WTC11 (cell line): Measurements from ENCODE around the gene HBE1. TPM values are rescaled to one million over a fixed set of nuclear protein-coding genes. Genes with fewer than 3 reads are reported as not detected.

Experiments used
- ATAC-seq: fragments of 200-7000 bp; cut with Tn5 transposase; 2 replicates; pipeline ENCODE4 v1.10.0; 2021; ENCODE audit warnings: mild to moderate bottlenecking, moderate library complexity
- CTCF ChIA-PET: fragments of 300-600 bp; sonication (Branson Sonifier 250); formaldehyde crosslinking; loops from one replicate; lab custom pipeline; 2021; ENCODE audit warnings: antibody characterized with exemption; lab: Charles Lee
- POLR2A ChIA-PET: fragments of 350-600 bp; sonication (Branson Sonifier 250); formaldehyde crosslinking; loops from one replicate; lab custom pipeline; 2021; ENCODE audit warnings: antibody characterized with exemption; lab: Charles Lee
- DNase-seq: peaks from one replicate; pipeline ENCODE4 v3.0.0; 2021; ENCODE audit warnings: low spot score
- H3K27ac Mint-ChIP-seq: 2 replicates; pipeline ENCODE4 v1.8.0; 2021; ENCODE audit warnings: mixed read lengths
- H3K27me3 Mint-ChIP-seq: 2 replicates; pipeline ENCODE4 v1.8.0; 2021; ENCODE audit warnings: low read depth, mild to moderate bottlenecking, moderate library complexity, mixed read lengths
- H3K36me3 Mint-ChIP-seq: 2 replicates; pipeline ENCODE4 v1.8.0; 2021; ENCODE audit warnings: mixed read lengths
- H3K4me1 Mint-ChIP-seq: 2 replicates; pipeline ENCODE4 v1.8.0; 2022; ENCODE audit warnings: mixed read lengths
- H3K4me3 Mint-ChIP-seq: 2 replicates; pipeline ENCODE4 v1.8.0; 2021; ENCODE audit warnings: mild to moderate bottlenecking, moderate library complexity, mixed read lengths
- H3K9me3 Mint-ChIP-seq: 2 replicates; pipeline ENCODE4 v1.8.0; 2021; ENCODE audit warnings: mixed read lengths
- AFF4 ChIP-seq: sonication (generic); formaldehyde crosslinking; IDR thresholded peaks from 2 replicates; pipeline ENCODE4 v1.8.1; 2023; ENCODE audit warnings: mild to moderate bottlenecking, missing genetic modification reagents, borderline replicate concordance
- CBFB ChIP-seq: sonication (generic); formaldehyde crosslinking; IDR thresholded peaks from 2 replicates; pipeline ENCODE4 v1.8.1; 2022; ENCODE audit warnings: mild to moderate bottlenecking, low read depth, missing genetic modification reagents
- GABPB1 ChIP-seq: sonication (generic); formaldehyde crosslinking; IDR thresholded peaks from 2 replicates; pipeline ENCODE4 v1.8.1; 2023; ENCODE audit warnings: mild to moderate bottlenecking, missing genetic modification reagents
- GRHL2 ChIP-seq: fragments of 250-450 bp; sonication (Bioruptor Pico); IDR thresholded peaks from 2 replicates; pipeline ENCODE4 v1.8.0; 2022; ENCODE audit warnings: mild to moderate bottlenecking, moderate library complexity; ENCODE audit not compliant: insufficient replicate concordance, severe bottlenecking
- IRF2 ChIP-seq: sonication (generic); formaldehyde crosslinking; IDR thresholded peaks from 2 replicates; pipeline ENCODE4 v1.8.0; 2022; ENCODE audit warnings: low read depth, missing genetic modification reagents, borderline replicate concordance
- JUN ChIP-seq: sonication (generic); formaldehyde crosslinking; IDR thresholded peaks from 2 replicates; pipeline ENCODE4 v1.8.0; 2023; ENCODE audit warnings: mild to moderate bottlenecking, missing genetic modification reagents
- MYBL2 ChIP-seq: sonication (generic); formaldehyde crosslinking; IDR thresholded peaks from 2 replicates; pipeline ENCODE4 v1.8.1; 2023; ENCODE audit warnings: mild to moderate bottlenecking, moderate library complexity, missing genetic modification reagents
- NFATC4 ChIP-seq: fragments of 250-450 bp; sonication (Bioruptor Pico); IDR thresholded peaks from 2 replicates; pipeline ENCODE4 v1.9.0; 2021; ENCODE audit warnings: mild to moderate bottlenecking
- NFYB ChIP-seq: sonication (generic); formaldehyde crosslinking; conservative IDR thresholded peaks from 2 replicates; pipeline ENCODE4 v1.8.0; 2022; ENCODE audit warnings: low read depth, missing genetic modification reagents
- NR2C2 ChIP-seq: sonication (generic); formaldehyde crosslinking; IDR thresholded peaks from 2 replicates; pipeline ENCODE4 v1.8.0; 2022; ENCODE audit warnings: mild to moderate bottlenecking, missing genetic modification reagents
- PRRX2 ChIP-seq: fragments of 250-450 bp; sonication (Bioruptor Pico); IDR thresholded peaks from 2 replicates; pipeline ENCODE4 v1.8.0; 2021; ENCODE audit warnings: mild to moderate bottlenecking
- SP1 ChIP-seq: sonication (generic); formaldehyde crosslinking; conservative IDR thresholded peaks from 2 replicates; pipeline ENCODE4 v1.8.1; 2022; ENCODE audit warnings: missing genetic modification reagents
- ZBTB21 ChIP-seq: sonication (generic); formaldehyde crosslinking; IDR thresholded peaks from 2 replicates; pipeline ENCODE4 v1.8.1; 2023; ENCODE audit warnings: mild to moderate bottlenecking, missing genetic modification reagents, borderline replicate concordance
- ZNF121 ChIP-seq: sonication (generic); formaldehyde crosslinking; IDR thresholded peaks from 2 replicates; pipeline ENCODE4 v1.8.0; 2023; ENCODE audit warnings: missing genetic modification reagents
- ZNF263 ChIP-seq: sonication (generic); formaldehyde crosslinking; IDR thresholded peaks from 2 replicates; pipeline ENCODE4 v1.8.1; 2022; ENCODE audit warnings: low read depth, mild to moderate bottlenecking, moderate library complexity, missing genetic modification reagents
- ZNF396 ChIP-seq: fragments of 250-450 bp; sonication (Bioruptor Pico); IDR thresholded peaks from 2 replicates; pipeline ENCODE4 v1.8.0; 2021; ENCODE audit warnings: mild to moderate bottlenecking, moderate library complexity, borderline replicate concordance
- total RNA-seq: library from RNA; stranded (reverse); gene quantifications from 3 replicates; pipeline ENCODE4 v1.2.3, GENCODE V29; 2021
- TF ChIP-seq, protein P1 (sequence below): sonication (generic); formaldehyde crosslinking; IDR thresholded peaks from 2 replicates; pipeline ENCODE4 v1.8.0; 2023; ENCODE audit warnings: mild to moderate bottlenecking, missing genetic modification reagents
- TF ChIP-seq, protein P2 (sequence below): sonication (generic); formaldehyde crosslinking; IDR thresholded peaks from 2 replicates; pipeline ENCODE4 v1.8.1; 2023; ENCODE audit warnings: mild to moderate bottlenecking, missing genetic modification reagents, moderate library complexity
- TF ChIP-seq, protein P3 (sequence below): fragments of 250-450 bp; sonication (Bioruptor Pico); conservative IDR thresholded peaks from 2 replicates; pipeline ENCODE4 v1.9.0; 2021; ENCODE audit warnings: mild to moderate bottlenecking
- TF ChIP-seq, protein P4 (sequence below): sonication (generic); formaldehyde crosslinking; IDR thresholded peaks from 2 replicates; pipeline ENCODE4 v1.8.0; 2022; ENCODE audit warnings: mild to moderate bottlenecking, missing genetic modification reagents

HBE1 gene
- total RNA-seq, 1 experiment from 2014 or later = 3.1 TPM

DNA sequence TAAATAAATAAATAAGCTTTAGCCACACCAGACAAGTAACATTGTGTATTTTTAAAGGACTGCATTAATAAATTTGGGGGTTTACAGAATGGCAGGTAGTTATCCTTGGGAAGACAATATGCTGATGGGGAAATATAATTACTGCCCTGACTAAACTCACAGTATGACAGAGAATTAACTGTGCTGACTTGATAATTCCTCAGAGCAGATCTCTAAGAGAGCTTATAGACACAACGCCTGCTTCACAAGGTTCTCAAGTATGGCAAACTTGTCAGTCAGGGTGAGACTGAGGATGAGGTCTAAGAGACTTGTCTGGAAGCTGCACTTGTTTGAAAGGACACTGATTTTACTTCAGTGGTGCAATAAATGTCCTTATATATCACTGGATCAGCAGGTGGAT, 28.7 kb upstream of the HBE1 start:
- Mint-ChIP-seq H3K4me1 (no peaks in the 10 kb centered on the region), H3K36me3 (no peaks in the 10 kb centered on the region), H3K27me3 (no peaks in the 10 kb centered on the region), H3K27ac (no peak overlapping the region), H3K4me3 (no peak overlapping the region), H3K9me3 (peaks cover under 1% of the 10 kb centered on the region; the same call in 1 of the 2 replicates)
- TF ChIP-seq GRHL2 (CRISPR knock-in tag) (no peak), NFATC4 (CRISPR knock-in tag) (no peak), SP1 (CRISPR knock-in tag) (no peak), GABPB1 (no peak), MYBL2 (CRISPR knock-in tag) (no peak), PRRX2 (CRISPR knock-in tag) (no peak), NFYB (CRISPR knock-in tag) (no peak), ZNF396 (no peak), ZNF263 (CRISPR knock-in tag) (no peak), JUN (CRISPR knock-in tag) (no peak), ZBTB21 (CRISPR knock-in tag) (no peak), NR2C2 (CRISPR knock-in tag) (no peak), ZNF121 (CRISPR knock-in tag) (no peak), AFF4 (CRISPR knock-in tag) (no peak), CBFB (no peak), IRF2 (CRISPR knock-in tag) (no peak)
- TF ChIP-seq, protein P1, sequence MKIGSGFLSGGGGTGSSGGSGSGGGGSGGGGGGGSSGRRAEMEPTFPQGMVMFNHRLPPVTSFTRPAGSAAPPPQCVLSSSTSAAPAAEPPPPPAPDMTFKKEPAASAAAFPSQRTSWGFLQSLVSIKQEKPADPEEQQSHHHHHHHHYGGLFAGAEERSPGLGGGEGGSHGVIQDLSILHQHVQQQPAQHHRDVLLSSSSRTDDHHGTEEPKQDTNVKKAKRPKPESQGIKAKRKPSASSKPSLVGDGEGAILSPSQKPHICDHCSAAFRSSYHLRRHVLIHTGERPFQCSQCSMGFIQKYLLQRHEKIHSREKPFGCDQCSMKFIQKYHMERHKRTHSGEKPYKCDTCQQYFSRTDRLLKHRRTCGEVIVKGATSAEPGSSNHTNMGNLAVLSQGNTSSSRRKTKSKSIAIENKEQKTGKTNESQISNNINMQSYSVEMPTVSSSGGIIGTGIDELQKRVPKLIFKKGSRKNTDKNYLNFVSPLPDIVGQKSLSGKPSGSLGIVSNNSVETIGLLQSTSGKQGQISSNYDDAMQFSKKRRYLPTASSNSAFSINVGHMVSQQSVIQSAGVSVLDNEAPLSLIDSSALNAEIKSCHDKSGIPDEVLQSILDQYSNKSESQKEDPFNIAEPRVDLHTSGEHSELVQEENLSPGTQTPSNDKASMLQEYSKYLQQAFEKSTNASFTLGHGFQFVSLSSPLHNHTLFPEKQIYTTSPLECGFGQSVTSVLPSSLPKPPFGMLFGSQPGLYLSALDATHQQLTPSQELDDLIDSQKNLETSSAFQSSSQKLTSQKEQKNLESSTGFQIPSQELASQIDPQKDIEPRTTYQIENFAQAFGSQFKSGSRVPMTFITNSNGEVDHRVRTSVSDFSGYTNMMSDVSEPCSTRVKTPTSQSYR (CRISPR knock-in tag) = no peak
- TF ChIP-seq, protein P2, sequence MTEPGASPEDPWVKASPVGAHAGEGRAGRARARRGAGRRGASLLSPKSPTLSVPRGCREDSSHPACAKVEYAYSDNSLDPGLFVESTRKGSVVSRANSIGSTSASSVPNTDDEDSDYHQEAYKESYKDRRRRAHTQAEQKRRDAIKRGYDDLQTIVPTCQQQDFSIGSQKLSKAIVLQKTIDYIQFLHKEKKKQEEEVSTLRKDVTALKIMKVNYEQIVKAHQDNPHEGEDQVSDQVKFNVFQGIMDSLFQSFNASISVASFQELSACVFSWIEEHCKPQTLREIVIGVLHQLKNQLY (CRISPR knock-in tag) = no peak
- TF ChIP-seq, protein P3, sequence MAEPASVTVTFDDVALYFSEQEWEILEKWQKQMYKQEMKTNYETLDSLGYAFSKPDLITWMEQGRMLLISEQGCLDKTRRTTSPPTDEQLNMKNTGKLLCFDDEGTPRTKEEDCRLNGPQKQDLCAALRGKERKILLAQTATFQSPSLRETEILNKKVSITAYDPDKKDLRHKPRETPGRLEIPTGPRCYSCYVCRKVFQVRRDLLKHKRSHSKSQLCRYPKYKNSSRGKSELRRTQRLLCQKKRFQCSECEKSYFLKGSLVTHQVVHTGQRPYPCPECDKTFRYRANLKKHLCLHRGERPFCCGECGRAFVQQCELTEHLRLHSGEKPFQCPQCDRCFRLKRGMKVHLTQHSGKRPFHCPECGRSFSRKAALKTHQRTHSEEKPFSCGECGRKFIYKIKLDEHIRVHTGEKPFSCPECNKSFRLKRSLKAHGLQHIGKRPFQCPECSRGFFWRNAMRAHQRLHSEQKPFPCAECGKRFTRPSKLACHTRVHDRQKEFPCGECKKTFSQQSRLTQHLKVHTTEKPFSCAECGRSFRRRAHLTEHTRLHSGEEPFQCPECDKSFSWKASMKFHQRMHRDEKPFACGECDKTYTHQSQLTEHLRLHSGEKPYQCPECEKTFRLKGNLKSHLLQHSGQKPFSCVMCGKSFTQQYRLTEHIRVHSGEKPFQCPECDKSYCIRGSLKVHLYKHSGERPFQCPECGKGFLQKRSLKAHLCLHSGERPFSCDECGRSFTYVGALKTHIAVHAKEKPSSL (CRISPR knock-in tag) = no peak
- TF ChIP-seq, protein P4, sequence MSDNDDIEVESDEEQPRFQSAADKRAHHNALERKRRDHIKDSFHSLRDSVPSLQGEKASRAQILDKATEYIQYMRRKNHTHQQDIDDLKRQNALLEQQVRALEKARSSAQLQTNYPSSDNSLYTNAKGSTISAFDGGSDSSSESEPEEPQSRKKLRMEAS = no peak
- ATAC-seq (no peak), DNase-seq (no peak)
- ChIA-PET CTCF (no interaction called here), POLR2A (no interaction called here)
